Thoracic aorta (tissue), 2 donors: ENCODE measurements around the gene GDF9. TPM values are rescaled to one million over a fixed set of nuclear protein-coding genes. Genes with fewer than 3 reads are reported as not detected.
A peak's percentile ranks its signal among the peaks of the same experiment; 100 is the strongest.

Source experiments
- ATAC-seq: fragments of 150-250 bp; one replicate; pipeline ENCODE4 v1.8.0; 2017; ENCODE audit warnings: low read depth; ENCODE audit not compliant: insufficient number of reproducible peaks, low FRiP score
- DNase-seq: peaks from one replicate; pipeline ENCODE4 v3.0.0-alpha.2; 2020; ENCODE audit warnings: low spot score
- H3K27ac ChIP-seq, 2 donors: fragments of 200-600 bp; sonication (generic); 1 replicate in 1 of 2; 2 replicates in 1 of 2; pipeline ENCODE4 v1.5.1; 2016; ENCODE audit warnings: mild to moderate bottlenecking in 2 of 2, moderate library complexity in 2 of 2
- H3K27me3 ChIP-seq: fragments of 200-600 bp; sonication (generic); replicated peaks from 2 replicates; pipeline ENCODE4 v1.6.0; 2016; ENCODE audit warnings: mild to moderate bottlenecking; ENCODE audit not compliant: insufficient read depth
- H3K36me3 ChIP-seq: fragments of 200-600 bp; sonication (generic); one replicate; pipeline ENCODE4 v1.5.1; 2016
- H3K4me1 ChIP-seq, 2 donors: fragments of 200-600 bp; sonication (generic); 1 replicate in 1 of 2; 2 replicates in 1 of 2; pipeline versions ENCODE4 v1.5.1 to v1.6.0; 2016; ENCODE audit warnings: low read depth in 2 of 2, mild to moderate bottlenecking in 1 of 2; ENCODE audit not compliant: control insufficient read depth in 1 of 2
- H3K4me3 ChIP-seq: fragments of 200-600 bp; sonication (generic); 2 replicates; pipeline ENCODE4 v1.5.1; 2016; ENCODE audit warnings: mild to moderate bottlenecking
- H3K9me3 ChIP-seq: fragments of 200-600 bp; sonication (generic); 2 replicates; pipeline ENCODE4 v1.5.1; 2016
- CTCF ChIP-seq: fragments of 200-600 bp; sonication (generic); IDR thresholded peaks from one replicate; pipeline ENCODE4 v1.5.1; 2019; ENCODE audit warnings: antibody characterized with exemption
- total RNA-seq, 2 donors: library from RNA; depleted of rRNA; stranded (reverse); fragments of >200 nt; gene quantifications; one replicate each; pipeline versions ENCODE4 v1.1.0 to v1.2.3, GENCODE V29; 2016

Gene GDF9
- total RNA-seq, 2 donors from 2014 or later, result not detected

- ATAC-seq (no peak), DNase-seq (no peak)
- no peak overlapping the region for H3K4me3 ChIP-seq
- H3K9me3 ChIP-seq, result no peaks in the 10 kb centered on the region
- H3K4me1 ChIP-seq, result peaks cover 4 to 8% of the 10 kb centered on the region in 2 donors
- peaks cover 3% of the 10 kb centered on the region for H3K27me3 ChIP-seq
- no peak overlapping the region for H3K27ac ChIP-seq
- H3K36me3 ChIP-seq, result no peaks in the 10 kb centered on the region
- no peak for TF ChIP-seq CTCF
These were observed 50.8 kb downstream of the GDF9 start for GRCh38 chr5:132815454-132815853.

GRCh38 chr5:132814503-132815294, 51.6 kb downstream of the GDF9 start:
- no peak for DNase-seq
- no peak for TF ChIP-seq CTCF
- Histone ChIP-seq H3K9me3 (no peaks in the 10 kb centered on the region), H3K27me3 (peaks cover 3% of the 10 kb centered on the region), H3K4me3 (peak overlapping the region; percentile 71), H3K36me3 (no peaks in the 10 kb centered on the region), H3K27ac (no peak overlapping the region), H3K4me1 (peaks cover 4% of the 10 kb centered on the region in 2 donors)
- ATAC-seq, result no peak

GRCh38 chr5:132813599-132814502, 52.4 kb downstream of the GDF9 start:
- H3K4me3 ChIP-seq, result peak overlapping the region; percentile 71

GRCh38 chr5:132812781-132813598, 53.3 kb downstream of the GDF9 start, which contains the start of gene SOWAHA:
Gene SOWAHA, plus strand, starts transcription at chr5:132813302. Its CDS starts 320 bp downstream, at chr5:132813622.
- Histone ChIP-seq H3K27ac (no peak within 1 kb of the TSS), H3K27me3 (peaks cover 3% of the 10 kb centered on the region), H3K36me3 (no peaks in the 10 kb centered on the region), H3K4me3 (peak within 1 kb of the TSS; percentile 71), H3K4me1 (peaks cover 4% of the 10 kb centered on the region in 2 donors), H3K9me3 (no peaks in the 10 kb centered on the region)
- DNase-seq (no peak), ATAC-seq (no peak)
- no peak for TF ChIP-seq CTCF

More at GRCh38 chr5:132813599-132814502, 52.4 kb downstream of the GDF9 start:
- no peak for TF ChIP-seq CTCF
- Histone ChIP-seq H3K4me1 (peaks cover 4% of the 10 kb centered on the region in 2 donors), H3K9me3 (no peaks in the 10 kb centered on the region), H3K27me3 (peaks cover 3% of the 10 kb centered on the region), H3K36me3 (no peaks in the 10 kb centered on the region), H3K27ac (no peak overlapping the region)
- DNase-seq (no peak), ATAC-seq (no peak)
